Activated T-helper 9 cell treated with anti-CD3 and anti-CD28 coated beads, Interleukin-2, amount 50 U/mL, for 16 hours (primary cell): ENCODE results near the gene PPP1R14D.
"Not testable (repeated sequence)": the region's sequence is repeated elsewhere in the genome, so short reads cannot be mapped to it uniquely, and the experiment has no call there.

Experiments
- DNase-seq: peaks from one replicate; pipeline ENCODE4 v3.0.0-alpha.2; 2020; ENCODE audit warnings: low read depth

The PPP1R14D gene

GRCh38 chr15:40828447-40829036, at the start of gene PPP1R14D:
Gene PPP1R14D (minus strand): TSS chr15:40828708. CDS start chr15:40828641, 67 bp downstream.
- DNase-seq, result no peak

- no peak for DNase-seq
Observed at GRCh38 chr15:40877694-40878093, 49.2 kb upstream of the PPP1R14D start.

GRCh38 chr15:40875991-40876730, 47.7 kb upstream of the PPP1R14D start:
- no peak for DNase-seq

- peak; percentile 49 for DNase-seq
Observed at GRCh38 chr15:40873694-40874561, 45.4 kb upstream of the PPP1R14D start, which contains the start of gene RHOV. Gene RHOV (minus strand): TSS chr15:40874234. CDS start chr15:40874139, 95 bp downstream.

- DNase-seq, result no peak
Observed at GRCh38 chr15:40872791-40873693, 44.5 kb upstream of the PPP1R14D start.

- DNase-seq, result peak; percentile 20
Observed at GRCh38 chr15:40871749-40872617, 43.5 kb upstream of the PPP1R14D start.

- DNase-seq, result no peak
Observed at GRCh38 chr15:40870716-40871115, 42.2 kb upstream of the PPP1R14D start.

GRCh38 chr15:40869686-40870085, 41.2 kb upstream of the PPP1R14D start:
- DNase-seq, result no peak

- no peak for DNase-seq
Observed at GRCh38 chr15:40867199-40867598, 38.7 kb upstream of the PPP1R14D start.

GRCh38 chr15:40863660-40864270, 35.3 kb upstream of the PPP1R14D start:
- DNase-seq, result no peak

- not testable (repeated sequence) for DNase-seq
Observed at GRCh38 chr15:40861147-40861546, 32.6 kb upstream of the PPP1R14D start.

GRCh38 chr15:40859206-40859851, 30.8 kb upstream of the PPP1R14D start:
- peak; percentile 71 for DNase-seq

- no peak for DNase-seq
Observed at GRCh38 chr15:40858706-40859105, 30.2 kb upstream of the PPP1R14D start.

- peak; percentile 67 for DNase-seq
Observed at GRCh38 chr15:40857601-40858341, 29.3 kb upstream of the PPP1R14D start.

GRCh38 chr15:40856746-40857145, 28.2 kb upstream of the PPP1R14D start:
- DNase-seq, result no peak

GRCh38 chr15:40855706-40856234, 27.3 kb upstream of the PPP1R14D start:
- no peak for DNase-seq

GRCh38 chr15:40854161-40854560, 25.7 kb upstream of the PPP1R14D start:
- DNase-seq, result no peak

GRCh38 chr15:40853241-40853890, 24.9 kb upstream of the PPP1R14D start:
- DNase-seq, result no peak
